ENCODE measurements around the gene DNMT1.

The DNMT1 gene

GRCh38 chr19:10112037-10112761 lies 82.6 kb downstream of the DNMT1 start:
- no peak for DNase-seq

GRCh38 chr19:10111405-10111811 lies 83.3 kb downstream of the DNMT1 start, which contains the start of gene P2RY11:
Gene P2RY11, plus strand, starts transcription at chr19:10111693. Its CDS starts 29 bp downstream, at chr19:10111722.
- DNase-seq = no peak

GRCh38 chr19:10110972-10111317 lies 83.8 kb downstream of the DNMT1 start:
- no peak for DNase-seq

DNA sequence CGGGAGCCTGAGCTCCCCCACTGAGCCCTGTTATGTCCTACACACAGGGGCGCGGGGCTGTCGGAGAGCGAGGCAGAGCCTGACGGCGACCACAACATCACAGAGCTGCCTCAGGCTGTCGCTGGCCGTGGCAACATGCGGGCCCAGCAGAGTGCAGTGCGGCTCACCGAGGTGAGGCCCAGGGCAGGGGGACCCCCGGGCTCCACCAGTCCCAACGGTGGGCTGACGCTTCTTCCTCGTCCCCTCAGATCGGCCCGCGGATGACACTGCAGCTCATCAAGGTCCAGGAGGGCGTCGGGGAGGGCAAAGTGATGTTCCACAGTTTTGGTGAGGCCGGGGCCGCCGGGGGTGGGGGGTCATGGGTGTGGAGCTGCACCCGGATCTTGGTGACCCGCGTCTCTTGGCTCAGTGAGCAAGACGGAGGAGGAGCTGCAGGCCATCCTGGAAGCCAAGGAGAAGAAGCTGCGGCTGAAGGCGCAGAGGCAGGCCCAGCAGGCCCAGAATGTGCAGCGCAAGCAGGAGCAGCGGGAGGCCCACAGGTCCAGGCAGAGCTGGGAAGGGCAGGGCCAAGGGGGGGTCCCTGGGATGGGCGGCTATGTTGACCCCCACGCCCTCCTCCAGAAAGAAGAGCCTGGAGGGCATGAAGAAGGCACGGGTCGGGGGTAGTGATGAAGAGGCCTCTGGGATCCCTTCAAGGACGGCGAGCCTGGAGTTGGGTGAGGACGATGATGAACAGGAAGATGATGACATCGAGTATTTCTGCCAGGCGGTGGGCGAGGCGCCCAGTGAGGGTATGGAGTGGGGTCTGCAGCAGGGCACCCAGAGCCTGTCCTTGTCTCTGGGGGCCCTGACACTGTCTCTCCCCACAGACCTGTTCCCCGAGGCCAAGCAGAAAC lies 84.4 kb downstream of the DNMT1 start:
- DNase-seq = no peak

- DNase-seq = no peak
Measured at GRCh38 chr19:10109528-10109927, 85.2 kb downstream of the DNMT1 start.

DNA sequence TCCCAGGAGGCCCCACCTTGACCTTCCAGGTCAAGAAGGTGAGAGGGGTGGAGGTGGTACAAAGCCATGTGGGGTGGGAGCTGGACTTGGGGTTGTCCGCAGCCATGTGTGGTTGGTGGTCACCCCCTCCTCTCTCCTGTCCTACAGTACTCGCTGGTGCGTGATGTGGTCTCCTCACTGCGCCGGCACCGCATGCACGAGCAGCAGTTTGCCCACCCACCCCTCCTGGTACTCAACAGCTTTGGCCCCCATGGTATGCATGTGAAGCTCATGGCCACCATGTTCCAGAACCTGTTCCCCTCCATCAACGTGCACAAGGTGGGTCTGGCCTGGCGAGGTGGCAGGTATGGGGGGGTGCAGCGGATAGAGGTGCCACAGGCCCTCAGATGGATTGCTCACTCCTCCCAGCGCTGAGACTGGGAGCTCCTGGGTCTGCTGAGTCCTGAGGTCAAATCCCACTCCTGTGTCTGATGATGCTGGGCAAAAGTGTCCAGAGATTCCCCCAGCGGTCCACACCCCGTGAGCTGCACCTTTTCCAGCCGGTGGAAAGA lies 86.9 kb downstream of the DNMT1 start:
- no peak for DNase-seq

DNA sequence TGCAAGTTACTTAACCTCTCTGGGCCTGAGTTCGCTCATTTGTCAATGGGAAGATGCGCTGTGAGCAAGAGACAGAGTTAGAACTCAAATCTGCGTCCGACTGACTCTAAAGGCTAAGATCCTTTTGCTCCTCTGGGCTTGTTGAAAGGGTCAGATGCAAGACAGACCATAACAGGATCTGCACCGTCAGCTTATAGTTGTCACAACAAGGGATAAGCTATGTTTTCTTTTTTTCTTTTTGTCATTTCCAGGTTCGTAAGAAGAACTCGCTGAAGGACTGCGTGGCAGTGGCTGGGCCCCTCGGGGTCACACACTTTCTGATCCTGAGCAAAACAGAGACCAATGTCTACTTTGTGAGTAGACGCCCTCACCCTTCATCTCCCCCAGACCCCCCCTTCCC lies 87.5 kb downstream of the DNMT1 start:
- no peak for DNase-seq

GRCh38 chr19:10106100-10106936 lies 88.4 kb downstream of the DNMT1 start, which contains the start of gene PPAN:
Gene PPAN, plus strand, starts transcription at chr19:10106362. Its CDS starts 33 bp downstream, at chr19:10106395.
- peak; percentile 97 to 98 for DNase-seq

DNA sequence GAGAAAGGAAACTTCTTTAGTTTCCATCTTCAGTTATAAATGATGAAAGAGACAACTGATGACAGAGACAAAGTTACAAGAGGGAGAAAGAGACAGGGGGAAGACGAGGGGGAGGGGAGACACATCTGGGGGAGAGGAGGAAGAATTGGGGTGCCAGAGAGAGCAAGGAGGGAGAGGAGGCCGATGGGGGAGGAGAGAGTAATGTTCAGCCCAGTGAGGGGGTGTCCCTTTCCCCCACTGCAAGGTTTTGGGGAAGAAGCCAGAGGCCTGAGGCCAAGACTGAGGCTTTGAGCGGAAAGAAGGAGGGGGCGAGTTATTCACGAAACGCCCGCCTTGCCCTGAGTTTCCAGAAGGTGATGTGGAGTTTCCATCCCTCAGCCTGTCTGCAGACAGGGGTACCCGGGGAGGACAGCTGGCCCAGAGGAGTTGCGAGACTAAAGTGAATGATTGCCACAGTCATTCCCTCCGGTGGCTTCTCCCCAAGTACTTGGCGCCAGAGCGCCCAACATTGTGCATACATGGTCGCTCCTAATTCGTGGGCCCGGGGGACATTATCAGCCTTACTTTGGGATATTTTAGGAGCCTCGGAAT lies 89.1 kb downstream of the DNMT1 start:
- no peak for DNase-seq

GRCh38 chr19:10104665-10105508 lies 89.9 kb downstream of the DNMT1 start:
- DNase-seq = no peak

GRCh38 chr19:10104130-10104513 lies 90.6 kb downstream of the DNMT1 start:
- DNase-seq = no peak

DNA sequence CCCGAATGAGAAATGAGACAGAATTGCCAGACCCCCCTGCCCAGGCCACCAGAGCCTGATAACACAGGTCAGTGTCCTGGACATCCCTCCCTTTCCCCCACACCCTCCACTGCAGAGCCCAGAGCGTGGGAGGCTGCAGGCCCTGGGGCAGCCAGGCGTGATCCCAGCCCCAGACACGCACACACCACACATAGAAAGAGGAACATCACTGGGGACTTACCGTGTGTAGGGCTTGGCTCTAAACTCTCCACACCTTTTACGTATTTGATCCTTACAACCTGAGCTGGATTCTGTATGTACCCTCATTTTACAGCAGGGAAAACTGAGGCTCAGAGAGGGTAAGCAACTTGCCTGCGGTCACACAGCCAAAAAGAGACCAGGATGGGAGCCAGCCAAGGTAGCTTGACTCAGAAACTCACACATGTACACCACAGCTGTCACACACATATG lies 91.9 kb downstream of the DNMT1 start:
- no peak for DNase-seq

GRCh38 chr19:10100163-10100785 lies 94.5 kb downstream of the DNMT1 start:
- DNase-seq = no peak

DNA sequence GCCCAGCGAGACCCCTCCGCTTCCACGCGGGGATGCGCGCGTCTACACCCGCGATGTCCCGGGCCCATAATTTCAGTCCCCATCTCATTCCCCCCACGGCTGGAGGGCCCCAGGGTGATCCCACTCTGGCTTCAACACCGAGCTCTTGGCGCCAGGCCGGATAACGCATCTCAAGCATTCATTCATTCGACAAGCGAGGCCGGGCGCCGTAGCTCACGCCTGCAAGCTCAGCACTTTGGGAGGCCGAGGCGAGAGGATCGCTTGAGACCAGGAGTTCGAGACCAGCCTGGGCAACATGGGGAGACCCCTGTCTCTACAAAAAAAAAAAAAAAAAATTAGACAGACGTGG lies 98.2 kb downstream of the DNMT1 start:
- no peak for DNase-seq

GRCh38 chr19:10095948-10096614 lies 98.7 kb downstream of the DNMT1 start:
- DNase-seq = peak; percentile 87 to 89

DNA sequence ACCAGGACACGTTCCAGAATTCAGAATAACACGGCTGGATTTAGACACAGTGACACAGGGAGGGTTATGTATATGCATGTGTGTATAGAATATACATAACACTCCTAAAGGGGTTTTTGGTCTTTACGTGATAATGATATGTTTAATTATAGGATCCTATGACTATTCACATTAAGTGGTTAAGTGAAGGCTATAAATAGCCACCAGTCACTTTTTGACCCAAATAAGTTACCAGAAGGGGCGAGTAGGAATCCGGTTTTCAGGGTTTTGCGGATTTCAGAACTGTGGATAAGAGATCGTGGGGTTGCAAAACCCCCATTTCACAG lies 99.2 kb downstream of the DNMT1 start:
- DNase-seq = no peak

DNA sequence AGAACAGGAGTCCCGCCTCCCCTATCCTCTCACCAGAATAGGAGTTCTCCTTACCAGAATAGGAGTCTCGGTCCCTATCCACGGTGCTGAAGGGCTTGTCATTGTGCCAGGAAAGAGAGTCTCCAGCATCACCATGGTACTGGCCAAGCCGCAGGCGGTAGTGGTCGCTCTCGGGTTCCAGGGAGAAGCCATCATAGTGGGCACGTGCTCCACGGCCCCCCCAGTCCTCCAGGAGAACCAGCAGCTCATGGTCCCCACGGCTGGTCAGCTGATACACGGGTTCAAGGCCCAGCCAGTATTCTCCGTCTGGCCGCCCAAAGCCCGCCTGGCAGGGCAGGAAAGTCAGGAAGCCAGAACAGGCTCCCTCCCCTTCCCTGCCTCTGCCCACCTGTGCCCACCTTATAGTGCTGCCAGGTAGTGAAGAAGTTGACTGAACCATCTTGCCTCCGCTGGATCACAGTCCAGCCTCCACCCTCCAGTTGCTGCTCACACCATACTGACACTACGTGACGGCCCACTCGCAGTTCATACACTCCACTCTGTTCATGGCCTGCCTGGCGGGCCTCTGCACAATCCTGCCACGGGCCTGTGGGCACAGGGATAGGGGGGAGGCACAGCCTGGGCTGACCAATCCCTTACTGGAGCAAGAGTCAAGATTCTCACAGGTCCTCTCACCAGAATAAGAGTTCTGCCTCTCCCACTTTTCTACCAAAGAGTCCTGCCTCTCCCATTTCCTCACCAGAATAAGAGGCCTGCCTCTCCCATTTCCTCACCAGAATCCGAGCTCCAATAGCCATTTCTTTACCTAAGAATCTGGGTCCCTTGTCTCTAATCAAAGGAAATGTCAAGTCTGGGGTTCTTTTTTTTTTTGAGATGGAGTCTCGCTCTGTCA lies 101.2 kb downstream of the DNMT1 start:
- DNase-seq = no peak

GRCh38 chr19:10092648-10093294 lies 102.0 kb downstream of the DNMT1 start:
- DNase-seq = no peak

Data from NCI-H2081 (cell line).